GM21390 (cell line): ENCODE results near the gene MAPK8IP1.

Experiments used
- ATAC-seq: cut with Tn5 transposase; IDR thresholded peaks from one replicate; pipeline ENCODE4 v1.9.1; 2021; ENCODE audit not compliant: unreplicated experiment

Gene MAPK8IP1

GRCh38 chr11:45924036-45924915, 38.8 kb downstream of the MAPK8IP1 start:
- ATAC-seq, result no peak

- ATAC-seq, result no peak
Observed at GRCh38 chr11:45924927-45925326, 39.5 kb downstream of the MAPK8IP1 start.

GRCh38 chr11:45925550-45925949, 40.1 kb downstream of the MAPK8IP1 start:
- no peak for ATAC-seq

GRCh38 chr11:45926001-45926401, 40.5 kb downstream of the MAPK8IP1 start:
- ATAC-seq, result no peak

GRCh38 chr11:45926536-45927331, 41.3 kb downstream of the MAPK8IP1 start:
- ATAC-seq, result no peak

- ATAC-seq, result no peak
Observed at GRCh38 chr11:45927332-45927683, 41.9 kb downstream of the MAPK8IP1 start.

- no peak for ATAC-seq
Observed at GRCh38 chr11:45927684-45928413, 42.4 kb downstream of the MAPK8IP1 start.

- ATAC-seq, result no peak
Observed at GRCh38 chr11:45928535-45929215, 43.2 kb downstream of the MAPK8IP1 start.

- peak; percentile 20 for ATAC-seq
Observed at GRCh38 chr11:45929486-45930030, 44.1 kb downstream of the MAPK8IP1 start.

GRCh38 chr11:45930031-45930794, 44.8 kb downstream of the MAPK8IP1 start:
- ATAC-seq, result peak; percentile 87

- no peak for ATAC-seq
Observed at GRCh38 chr11:45930951-45931570, 45.6 kb downstream of the MAPK8IP1 start.

GRCh38 chr11:45931739-45932138, 46.3 kb downstream of the MAPK8IP1 start:
- no peak for ATAC-seq

- no peak for ATAC-seq
Observed at GRCh38 chr11:45932217-45932616, 46.8 kb downstream of the MAPK8IP1 start.

GRCh38 chr11:45933131-45933831, 47.8 kb downstream of the MAPK8IP1 start:
- ATAC-seq, result peak; percentile 30

GRCh38 chr11:45933846-45934579, 48.6 kb downstream of the MAPK8IP1 start:
- no peak for ATAC-seq

- ATAC-seq, result no peak
Observed at GRCh38 chr11:45934580-45935318, 49.3 kb downstream of the MAPK8IP1 start.

GRCh38 chr11:45935349-45936064, 50.1 kb downstream of the MAPK8IP1 start:
- no peak for ATAC-seq
